GM12864 (cell line): Measurements from ENCODE around the gene DSCAML1.

Experiments
- DNase-seq: peaks from one replicate; pipeline ENCODE4 v3.0.0-alpha.2; 2011; ENCODE audit warnings: low read depth
- H3K4me3 ChIP-seq: 2 replicates; pipeline ENCODE4 v1.5.1; 2011; ENCODE audit warnings: mild to moderate bottlenecking, low read depth, low read length, control low read depth
- TF ChIP-seq, protein P1 (sequence below): IDR thresholded peaks from 2 replicates; pipeline ENCODE4 v1.5.1; 2011; ENCODE audit warnings: low read depth, mild to moderate bottlenecking, moderate library complexity, low read length, control low read depth, inconsistent platforms; ENCODE audit errors: missing control alignments

Gene DSCAML1

DNA sequence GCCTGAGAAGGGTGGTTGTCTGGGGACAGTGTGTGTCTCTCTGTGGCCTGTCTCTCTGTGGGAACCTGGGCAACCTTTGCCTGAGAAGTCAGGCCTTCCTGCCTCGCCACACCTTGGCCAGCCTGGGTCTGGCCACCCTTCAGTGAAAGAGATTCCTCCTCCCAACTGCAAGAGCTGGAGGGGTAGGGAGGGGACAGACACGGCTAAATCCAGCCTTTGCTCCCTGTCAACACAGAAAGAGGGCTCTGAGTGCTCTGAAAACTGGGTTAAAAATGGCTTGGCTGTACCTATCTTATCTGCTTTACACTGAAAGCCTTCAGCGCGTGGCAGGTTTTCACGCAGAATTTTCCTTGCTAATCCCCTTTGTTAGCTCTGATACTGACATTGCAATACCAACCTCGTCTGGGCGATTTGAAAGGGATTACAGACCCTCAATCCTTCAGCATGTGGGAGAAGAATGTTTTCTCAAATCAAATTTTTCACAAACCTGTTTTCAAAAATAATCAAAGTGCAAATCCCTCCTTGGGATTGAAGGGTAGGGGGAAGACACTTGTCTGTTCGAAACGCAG lies 163.7 kb downstream of the DSCAML1 start:
- TF ChIP-seq, protein P1, sequence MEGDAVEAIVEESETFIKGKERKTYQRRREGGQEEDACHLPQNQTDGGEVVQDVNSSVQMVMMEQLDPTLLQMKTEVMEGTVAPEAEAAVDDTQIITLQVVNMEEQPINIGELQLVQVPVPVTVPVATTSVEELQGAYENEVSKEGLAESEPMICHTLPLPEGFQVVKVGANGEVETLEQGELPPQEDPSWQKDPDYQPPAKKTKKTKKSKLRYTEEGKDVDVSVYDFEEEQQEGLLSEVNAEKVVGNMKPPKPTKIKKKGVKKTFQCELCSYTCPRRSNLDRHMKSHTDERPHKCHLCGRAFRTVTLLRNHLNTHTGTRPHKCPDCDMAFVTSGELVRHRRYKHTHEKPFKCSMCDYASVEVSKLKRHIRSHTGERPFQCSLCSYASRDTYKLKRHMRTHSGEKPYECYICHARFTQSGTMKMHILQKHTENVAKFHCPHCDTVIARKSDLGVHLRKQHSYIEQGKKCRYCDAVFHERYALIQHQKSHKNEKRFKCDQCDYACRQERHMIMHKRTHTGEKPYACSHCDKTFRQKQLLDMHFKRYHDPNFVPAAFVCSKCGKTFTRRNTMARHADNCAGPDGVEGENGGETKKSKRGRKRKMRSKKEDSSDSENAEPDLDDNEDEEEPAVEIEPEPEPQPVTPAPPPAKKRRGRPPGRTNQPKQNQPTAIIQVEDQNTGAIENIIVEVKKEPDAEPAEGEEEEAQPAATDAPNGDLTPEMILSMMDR = no peak
- DNase-seq = no peak
- H3K4me3 ChIP-seq = no peak overlapping the region

DNA sequence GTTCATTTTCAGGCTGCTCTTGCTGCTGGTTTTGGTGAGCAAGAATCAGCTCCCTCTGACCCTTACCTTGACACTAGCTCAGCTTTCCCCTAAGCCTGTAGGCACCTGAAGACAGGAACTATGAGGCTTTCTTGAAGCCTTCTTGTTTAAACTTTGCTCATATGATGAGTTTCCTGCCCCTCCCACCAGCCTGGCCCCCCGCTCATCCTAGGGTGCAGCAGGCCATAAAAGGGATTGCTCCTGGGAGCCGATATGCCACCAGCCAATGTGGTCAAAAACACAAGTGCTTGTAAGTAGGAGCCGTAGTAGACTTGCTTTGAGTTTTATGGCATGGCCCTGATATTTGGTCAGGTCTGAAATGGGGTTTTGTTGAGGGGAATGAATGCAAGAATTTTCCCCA lies 164.7 kb downstream of the DSCAML1 start:
- no peak overlapping the region for H3K4me3 ChIP-seq
- no peak for DNase-seq
- TF ChIP-seq, protein P1 = no peak

DNA sequence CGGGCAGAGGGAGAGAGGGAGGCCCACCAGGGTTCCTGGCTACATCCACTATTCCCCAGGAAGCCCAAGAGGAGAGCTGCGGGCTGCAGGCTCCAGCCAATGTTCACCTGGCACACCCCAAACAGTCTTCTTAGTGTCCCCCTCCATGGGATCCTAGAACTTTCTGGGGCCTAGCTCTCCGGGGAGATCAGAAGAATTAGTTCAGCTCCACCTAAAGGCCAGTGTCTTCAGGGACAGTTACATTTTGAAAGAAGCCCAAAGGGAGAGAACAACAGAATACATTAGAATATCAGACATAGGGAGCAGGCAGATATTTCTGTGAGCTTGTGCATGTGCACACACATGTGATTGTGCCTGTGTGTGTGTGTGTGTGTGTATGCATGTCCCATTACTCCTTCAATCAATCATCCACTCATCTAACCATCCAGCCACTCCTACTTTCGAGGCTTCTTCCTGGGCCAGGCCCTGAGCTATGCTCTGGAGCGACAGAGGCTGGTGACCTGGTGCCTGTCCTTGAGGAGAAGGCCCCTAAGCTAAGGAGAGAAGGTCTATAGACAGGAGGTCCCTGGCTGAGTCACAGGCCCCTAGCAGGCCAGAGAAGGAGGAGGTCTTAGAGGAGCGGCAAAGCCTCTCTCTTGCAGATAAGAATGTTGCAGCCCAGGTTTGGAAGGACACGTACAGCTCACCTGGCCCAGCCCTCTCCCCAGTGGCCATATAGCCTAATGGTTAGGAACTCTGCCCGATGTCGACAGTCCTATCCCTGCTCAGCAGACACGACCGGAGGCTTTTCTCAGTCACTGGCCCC lies 165.5 kb downstream of the DSCAML1 start:
- no peak for DNase-seq
- TF ChIP-seq, protein P1 = no peak
- H3K4me3 ChIP-seq = no peak overlapping the region

DNA sequence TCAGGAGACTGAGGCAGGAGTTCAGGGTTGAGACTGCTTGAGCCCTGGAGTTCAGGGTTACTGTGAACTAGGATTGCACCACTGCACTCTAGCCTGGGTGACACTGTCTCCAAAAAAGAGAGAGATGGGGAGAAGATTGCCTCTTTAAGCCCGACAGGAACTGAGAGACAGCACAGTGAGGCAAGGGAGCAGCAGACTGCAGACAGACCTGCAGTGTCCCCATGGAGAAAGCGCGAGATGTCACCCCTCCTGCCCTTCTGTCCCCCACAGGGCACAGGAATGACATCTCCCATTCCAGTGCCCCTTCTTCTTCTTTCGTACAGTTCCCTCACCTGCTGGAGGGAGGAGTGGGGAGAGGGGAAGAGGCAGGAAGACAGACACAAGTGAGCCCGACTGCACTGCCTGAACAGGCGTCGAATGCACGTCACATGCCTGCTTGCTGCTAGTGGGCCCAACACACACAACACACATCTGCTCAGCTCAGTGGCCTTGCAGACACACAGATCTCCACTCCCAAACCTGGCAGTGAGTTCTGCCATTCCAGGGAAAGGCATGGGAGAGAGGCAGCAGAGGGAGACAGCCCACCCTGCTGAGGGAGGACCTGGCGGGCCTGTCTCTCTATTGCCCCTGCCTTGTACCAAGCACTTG lies 167.0 kb downstream of the DSCAML1 start:
- H3K4me3 ChIP-seq = no peak overlapping the region
- DNase-seq = no peak
- TF ChIP-seq, protein P1 = no peak

DNA sequence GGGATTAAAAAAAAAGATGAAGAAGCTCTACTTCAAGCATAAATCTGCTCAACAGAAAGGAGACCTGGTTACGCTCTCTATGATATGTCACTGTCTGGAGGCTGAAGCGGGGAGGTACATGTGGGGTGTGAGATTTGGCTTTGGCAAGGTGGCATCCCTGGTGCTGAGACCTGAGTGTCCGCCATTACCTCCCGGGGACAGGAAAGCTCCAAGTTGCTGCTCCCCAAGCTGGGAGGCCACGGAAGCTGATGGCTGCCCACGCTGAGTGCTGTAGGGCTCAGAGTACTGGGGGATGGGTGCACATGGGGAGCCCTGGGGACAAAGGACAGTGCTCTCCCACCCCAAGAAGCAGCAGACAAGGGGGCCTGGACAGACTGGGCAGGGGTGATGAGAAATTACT lies 167.9 kb downstream of the DSCAML1 start:
- no peak for DNase-seq
- TF ChIP-seq, protein P1 = no peak
- H3K4me3 ChIP-seq = no peak overlapping the region

DNA sequence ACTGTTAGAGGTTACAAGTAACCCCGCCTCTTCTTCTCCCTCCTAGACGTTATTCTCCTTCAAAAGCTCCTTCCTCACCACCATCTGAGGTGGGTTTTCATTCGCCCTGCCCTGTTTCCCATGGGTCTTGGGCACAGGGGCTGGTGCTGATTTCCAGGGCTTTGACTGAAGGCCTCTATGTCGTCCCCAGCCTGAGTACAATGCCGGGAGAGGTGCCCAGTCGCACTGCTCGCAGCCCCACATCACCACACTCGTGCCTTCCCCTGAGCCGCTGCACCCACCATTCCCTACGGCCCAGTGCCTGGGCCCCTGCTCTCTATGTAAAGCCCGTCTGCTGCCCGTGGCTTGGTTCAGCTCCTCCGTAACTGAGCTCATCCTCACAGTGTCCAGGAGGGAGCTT lies 169.8 kb downstream of the DSCAML1 start:
- no peak for DNase-seq
- H3K4me3 ChIP-seq = no peak overlapping the region
- TF ChIP-seq, protein P1 = no peak
